UCSD-AML1 (cell line): ENCODE measurements around the gene HPS1.

Source experiments
- DNase-seq: peaks from one replicate; lab custom pipeline; 2025; ENCODE audit not compliant: unreplicated experiment; lab: John Stamatoyannopoulos, UW

HPS1 gene

DNA sequence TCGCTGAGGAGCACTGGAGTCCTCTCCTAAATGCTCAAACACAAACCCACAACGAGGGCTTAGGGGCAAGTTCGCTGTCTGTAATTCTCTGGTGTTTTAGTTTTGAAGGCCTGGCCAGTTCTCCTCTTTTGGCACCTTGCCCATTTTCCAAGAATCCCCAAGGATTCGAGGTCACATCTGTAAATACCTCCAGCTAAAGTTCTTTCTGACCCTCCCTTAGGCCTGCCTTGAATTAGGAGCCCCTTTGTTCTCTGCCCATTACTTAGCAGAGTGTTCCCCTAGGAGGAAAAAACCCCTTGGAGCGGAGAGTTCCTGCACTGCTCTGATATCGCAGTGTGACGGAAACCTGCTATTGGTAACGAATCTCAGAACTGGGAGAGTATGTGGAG, 31.0 kb downstream of the HPS1 start:
- DNase-seq = no peak

DNA sequence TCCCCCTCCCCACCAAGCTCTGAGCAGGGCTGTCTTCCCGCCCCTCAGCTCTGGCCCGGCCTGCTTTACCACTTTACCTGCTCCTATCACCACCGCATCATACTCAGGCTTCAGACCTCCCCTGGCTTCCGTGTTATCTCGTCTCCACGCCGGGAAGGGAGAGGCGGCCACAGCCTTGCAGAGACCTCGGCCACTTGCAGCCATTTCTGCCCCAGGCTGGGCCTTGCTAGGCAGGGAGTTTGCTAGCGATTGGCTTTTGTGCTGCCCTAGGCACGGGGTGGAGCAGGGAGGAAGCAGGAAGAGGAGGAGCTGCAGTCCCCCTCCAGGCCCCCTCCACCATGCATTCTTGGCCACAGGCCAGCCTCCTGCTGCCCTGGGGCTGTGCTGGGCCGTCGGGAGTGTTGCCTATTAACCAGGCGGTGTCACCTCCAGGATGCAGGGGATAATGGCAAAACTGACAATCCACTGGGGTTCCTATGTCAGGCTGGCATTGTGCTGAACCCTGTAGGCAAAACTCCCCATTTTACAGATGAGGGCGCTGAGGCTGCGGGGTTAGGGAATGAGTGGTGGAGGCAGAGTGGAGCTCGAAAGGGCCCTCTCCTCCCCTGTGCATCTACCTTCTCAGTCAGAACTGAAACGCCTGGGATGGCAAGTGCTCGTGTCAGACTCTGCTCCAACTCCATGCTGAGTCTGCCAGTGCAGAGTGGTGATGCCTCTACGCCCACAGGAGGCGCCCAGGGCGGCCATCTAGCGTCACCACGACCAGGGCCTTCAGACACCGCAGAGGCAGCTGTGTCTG, 31.6 kb downstream of the HPS1 start, which contains the start of gene PYROXD2:
Gene PYROXD2 (minus strand): TSS at position 251 of the 799 bp plus-strand sequence. CDS start 47 bp downstream, at position 204.
- peak; percentile 57 for DNase-seq

DNA sequence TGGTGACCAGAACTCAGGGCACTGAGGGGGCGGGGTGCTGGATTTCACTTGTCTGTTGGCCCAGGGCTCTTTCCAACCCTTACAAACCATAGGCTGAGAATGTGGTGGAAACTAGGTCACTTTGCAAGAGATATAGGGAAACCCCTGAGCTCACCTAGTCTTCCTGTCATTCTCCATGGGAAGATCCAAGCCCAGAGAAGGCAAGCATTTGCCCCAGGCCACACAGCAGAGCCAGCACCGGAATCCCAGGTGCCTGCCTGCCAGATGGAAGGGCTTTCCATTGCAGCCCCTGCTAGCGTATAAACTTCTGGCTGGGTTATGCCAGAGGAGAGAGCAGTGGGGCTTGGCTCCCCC, 32.2 kb downstream of the HPS1 start:
- no peak for DNase-seq

DNA sequence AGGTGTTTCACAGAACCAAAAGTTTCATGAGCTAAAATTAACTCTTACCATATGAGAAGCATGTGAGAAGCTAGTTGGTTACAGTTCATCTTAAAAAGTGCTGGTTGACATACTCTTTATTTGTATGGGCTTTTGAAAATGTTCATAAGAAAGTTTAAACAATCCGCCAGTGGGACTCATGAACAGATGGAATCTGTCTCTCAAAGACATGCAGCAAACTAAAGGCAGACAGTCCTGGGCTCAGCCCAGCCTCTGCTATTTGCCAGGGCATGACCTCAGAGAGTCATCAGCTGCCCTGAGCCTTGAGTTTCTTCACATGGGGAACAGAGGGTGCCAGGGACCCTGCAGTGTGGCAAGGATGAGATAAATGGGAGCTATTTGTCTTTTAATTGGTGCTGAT, 35.0 kb downstream of the HPS1 start:
- DNase-seq = no peak

DNA sequence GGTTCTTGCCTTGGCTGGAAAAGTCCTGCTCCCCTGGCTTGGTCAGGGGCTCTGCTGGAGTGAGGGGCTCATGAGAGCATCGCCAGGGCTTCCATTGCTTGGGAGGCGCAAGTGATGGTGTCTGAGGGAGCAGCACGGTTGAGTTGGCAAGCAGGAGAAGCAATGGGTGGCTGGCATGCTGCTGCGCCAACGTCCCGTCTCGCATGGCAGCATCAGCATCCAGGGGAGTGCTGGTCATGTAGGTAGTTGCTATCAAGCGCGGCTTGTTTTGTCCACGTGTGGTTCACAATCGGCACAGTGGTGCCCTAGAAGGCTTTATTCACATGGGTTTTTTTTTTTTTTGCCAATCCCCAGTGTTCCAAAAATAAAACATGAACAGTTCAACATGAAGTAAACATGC, 35.6 kb downstream of the HPS1 start:
- DNase-seq = no peak

DNA sequence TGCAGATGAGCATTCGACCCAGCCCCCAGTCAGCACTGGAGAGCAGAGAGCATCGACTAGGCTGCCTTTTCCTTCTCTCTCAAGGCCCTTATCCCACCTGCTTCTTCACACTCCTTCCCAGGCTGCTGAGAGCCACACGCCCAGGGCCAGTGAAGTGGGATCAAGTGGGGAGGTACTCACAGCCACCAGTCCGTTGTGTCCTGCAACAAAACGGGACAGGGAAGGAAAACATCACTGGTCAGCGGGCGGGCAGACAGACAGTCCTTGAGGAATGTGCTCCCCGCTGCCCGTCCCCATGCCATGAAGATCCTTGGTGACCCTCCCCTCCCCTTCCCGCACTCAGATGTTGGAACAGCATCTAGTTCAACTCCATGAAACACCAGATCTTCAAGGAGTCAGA, 36.0 kb downstream of the HPS1 start:
- DNase-seq = no peak

DNA sequence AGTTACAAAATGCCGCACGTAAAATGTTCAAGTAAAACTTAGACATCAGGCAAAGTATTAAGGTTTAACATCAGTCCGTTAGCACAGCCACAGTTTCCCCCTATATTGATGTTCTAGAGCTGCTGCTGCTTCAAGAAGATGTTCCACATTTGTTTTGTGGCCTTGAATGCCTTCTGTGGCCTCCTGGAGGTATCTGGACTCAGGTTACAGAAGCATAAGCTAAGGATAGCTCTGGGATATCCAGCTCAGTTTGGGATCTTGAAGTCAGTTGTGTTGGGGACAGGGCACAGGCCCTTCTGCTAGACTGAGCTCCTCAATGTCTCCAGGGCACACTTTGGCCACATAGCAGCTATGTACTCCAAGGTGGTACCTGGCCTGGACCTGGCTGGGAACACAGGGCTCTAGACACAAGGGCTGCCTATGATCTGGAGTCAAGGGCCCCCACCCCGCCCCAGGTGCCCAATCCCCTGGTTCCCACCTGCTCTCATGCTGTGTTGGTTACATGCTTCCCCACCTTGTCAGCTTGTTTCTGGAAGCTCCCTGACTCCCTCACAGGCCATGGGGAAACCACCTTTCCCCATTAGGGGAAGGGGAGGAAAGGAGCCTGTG, 36.5 kb downstream of the HPS1 start:
- DNase-seq = no peak

DNA sequence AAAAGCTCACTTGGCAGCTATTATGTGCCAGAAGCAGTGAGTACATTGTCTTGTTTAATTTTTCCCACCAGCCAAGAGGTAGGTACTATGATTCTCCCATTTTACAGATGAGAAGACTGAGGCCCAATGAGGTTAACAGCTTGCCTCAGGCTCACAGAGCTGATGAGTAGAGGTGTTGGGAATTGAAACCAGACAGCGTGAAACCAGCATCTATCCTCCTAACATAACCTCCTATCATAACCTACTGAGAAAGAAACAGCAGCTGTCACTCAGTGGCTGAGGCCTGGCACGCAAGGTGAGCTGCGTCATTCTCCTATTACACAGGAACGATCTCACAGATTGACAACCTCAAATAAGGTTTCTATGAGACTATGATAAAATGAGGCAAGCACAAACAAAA, 37.9 kb downstream of the HPS1 start:
- no peak for DNase-seq

DNA sequence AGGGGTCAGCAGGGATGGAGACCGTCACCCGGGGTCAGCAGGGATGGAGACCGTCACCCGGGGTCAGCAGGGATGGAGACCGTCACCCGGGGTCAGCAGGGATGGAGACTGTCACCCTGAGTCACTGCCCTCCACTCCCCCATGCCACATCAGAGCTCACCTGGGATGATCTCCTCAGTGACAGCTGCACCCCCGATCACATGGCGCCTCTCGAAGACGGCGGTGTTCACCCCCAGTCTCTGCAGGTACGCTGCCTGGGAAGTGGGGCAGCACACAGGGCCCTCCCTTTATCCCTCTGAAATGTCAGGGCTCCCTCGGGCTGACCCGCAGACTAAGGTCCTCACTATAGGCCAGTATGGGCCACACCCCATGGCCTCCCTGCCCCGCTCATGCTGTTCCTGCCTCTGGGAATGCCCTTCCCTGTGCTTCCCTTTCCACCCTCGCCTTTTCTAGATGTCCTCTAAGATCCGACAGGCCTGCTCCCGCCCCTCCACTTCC, 38.9 kb downstream of the HPS1 start:
- no peak for DNase-seq

DNA sequence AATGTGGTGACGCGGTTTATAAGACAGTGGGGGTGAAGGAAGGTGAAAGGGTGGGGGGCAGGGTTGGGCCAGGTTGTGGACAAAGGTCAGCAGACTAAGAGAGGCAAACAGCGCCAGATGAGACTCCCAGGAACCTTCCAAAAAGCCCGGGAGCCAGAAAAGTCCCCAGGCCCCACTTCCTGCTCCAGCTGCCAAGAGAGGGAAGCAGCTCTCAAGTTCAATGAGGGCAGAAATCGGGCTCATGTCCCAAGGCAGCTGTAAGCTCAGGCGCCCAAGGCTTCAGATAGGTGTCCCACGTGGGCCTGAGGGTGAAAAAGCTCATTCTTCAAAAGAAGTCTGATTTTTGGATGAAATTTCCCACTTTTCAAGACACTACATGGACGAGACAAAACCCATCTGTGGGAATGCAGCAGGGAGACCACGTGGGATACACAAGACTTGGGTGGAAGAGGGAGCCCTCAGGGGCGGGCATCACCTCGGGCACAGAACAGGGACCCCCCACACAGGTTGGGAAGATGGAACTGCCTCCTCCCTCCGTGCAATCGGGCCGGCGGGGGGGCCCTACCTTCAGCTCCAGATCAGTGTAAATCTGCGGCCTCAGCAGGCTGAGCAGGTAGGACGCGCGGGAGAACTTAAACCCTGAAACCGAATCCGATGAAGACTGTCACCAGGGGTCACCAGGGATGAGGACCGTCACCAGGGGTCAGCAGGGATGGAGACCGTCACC, 39.6 kb downstream of the HPS1 start:
- DNase-seq = no peak

DNA sequence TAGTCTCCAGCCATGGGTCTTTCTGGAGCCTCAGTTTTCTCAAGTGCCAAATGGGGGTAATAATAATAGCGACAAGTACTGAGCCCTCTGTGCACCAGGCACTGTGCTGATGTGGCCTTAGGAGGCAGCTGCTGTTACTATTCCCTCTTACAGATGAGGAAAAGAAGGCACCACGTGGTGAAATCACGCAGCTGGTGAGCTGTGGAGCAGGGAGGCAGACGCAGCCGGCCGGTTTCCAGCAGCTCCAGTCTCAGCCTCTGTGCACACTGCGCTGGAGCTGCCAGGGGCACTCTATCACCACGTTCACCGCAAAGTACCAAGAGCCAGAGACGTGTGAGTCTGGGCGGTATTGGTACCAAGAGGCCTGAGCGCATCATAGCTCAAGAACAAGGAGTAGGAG, 41.3 kb downstream of the HPS1 start:
- DNase-seq = no peak

DNA sequence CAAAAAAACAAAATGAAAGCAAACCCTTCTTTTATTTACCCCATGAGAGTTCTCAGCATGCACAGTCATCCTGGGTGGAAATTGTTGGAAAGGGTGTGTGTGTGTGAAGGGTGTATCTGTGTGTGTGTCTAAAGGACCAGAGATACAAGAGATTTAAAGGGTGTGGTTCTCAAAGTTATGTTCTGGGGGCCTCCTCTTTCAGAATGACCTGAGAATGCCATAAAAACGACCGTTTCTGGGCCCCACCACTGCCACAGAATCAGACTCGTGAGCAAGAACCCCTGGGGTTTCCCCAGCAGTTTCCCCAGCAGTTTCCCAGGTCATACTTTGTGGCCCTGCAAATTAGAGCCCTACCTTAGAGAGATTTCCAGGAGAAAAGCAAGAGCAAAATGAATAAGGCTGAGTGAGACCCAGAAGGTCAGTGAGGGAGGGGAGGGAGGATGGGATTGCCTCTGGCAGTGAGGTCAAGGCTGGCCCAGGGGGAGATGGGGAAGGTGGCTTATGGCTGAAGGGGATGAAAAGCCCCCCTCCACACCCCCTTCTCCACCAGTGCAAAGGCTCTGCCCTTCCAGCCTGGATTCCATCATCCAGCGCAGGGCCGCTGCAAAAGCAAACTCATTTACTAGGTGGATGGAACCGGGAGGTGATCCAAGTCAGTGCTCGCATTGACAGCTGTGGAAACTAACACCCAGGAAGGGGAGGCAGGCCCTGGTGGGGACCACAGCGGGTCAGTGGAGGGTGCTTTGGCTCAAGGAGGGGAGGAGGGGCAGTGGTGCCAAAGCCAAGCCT, 42.0 kb downstream of the HPS1 start:
- DNase-seq = no peak

DNA sequence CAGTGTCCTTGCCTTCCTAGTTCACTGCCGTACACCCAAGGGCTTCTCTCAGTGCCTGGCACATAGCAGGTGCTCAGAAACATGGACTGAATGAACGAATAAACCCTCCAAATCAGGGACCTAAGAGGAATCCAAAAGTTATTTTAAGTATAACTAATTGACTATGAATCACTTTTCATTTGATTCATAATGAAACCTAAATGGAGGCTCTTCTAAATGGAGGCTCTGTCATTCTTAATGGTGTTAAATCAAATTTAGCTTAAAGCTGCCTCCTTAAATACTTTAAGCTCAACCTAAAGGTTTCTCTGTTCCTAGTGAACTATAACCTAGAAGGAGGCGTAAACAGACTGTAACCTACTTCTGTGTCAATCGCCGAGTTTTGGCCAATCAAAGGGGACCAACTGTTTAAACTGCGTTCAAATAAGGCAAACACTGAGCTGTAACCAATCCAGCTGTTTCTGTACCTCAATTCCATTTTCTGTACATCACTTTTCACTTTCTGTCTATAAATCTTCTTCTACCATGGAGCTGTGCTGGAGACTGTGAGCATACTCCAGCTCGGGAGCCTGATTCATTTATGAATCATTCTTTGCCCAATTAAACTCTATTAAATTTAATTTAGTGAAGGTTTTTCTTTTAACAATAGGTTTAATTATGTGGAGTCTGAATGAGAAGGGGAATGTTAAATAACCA, 42.8 kb downstream of the HPS1 start:
- DNase-seq = no peak

DNA sequence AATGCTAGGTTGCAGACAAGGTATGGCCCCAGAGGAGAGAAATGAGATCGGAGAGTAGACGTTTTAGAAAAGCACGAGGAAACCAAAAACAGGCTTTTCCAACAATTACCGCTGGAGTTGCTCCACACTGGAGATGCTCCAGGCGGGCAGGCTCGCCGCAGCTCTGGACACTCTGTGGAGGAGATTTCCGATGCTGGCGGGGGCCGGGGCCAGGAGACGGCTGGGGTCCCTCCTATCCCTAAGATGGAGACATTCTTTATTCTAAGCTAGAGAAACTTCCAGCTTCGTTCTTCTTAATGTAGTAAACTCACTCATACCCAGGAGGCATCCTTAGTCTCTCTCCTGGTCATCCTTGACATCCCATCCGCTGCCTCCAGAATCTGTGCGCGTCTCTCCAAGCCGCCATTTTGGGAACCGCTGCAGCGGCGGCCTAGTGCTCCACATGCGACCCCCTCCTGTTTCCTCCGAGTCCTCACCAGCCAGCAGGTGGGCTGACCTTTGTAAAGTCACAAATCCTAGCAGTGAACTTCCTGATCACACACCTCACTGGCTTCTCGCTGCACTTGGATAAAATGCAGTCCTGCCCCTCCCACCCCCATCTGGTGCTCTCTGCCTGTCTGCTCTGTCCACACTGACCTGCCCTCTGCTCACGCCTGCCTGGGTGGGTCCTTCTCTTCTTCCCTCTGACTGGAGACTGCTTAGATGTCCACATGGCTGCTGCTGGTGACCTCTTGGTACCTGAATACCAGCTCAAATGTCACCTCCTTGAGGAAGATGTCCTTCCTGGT, 43.6 kb downstream of the HPS1 start:
- no peak for DNase-seq

DNA sequence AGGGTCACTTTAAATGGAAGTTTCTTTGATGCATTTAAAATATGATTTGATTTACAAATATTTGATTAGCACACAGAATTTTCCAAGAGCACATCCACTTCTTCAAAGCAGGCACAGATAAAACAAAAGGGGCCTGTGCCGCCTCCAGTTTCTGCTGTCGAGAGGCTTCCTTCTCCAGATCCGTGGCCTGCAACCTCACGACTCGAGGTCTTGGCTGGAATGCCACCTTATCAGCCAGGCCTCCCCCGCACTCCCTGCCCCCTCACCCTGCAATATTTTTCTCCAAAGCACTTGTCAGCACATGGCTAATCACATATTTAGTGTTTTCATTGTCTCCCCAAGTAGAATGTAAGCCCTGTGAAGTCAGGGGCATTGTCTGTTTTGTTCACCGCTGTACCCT, 44.3 kb downstream of the HPS1 start:
- no peak for DNase-seq

DNA sequence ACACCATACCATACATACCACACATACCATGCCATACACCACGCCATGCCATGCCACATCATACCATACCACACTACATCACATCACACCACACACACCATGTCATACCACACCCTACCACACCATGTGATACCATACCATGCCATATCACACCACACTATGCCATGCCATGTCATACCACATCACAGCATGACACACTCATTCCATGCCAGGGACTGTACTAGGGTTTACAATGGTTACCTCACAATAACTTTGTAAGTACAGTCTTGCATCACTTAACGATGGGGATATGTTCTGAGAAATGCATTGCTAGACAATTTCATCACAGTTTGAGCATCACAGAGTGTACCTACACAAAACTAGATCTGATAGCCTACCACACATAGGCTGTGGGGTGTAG, 46.3 kb downstream of the HPS1 start:
- DNase-seq = no peak

DNA sequence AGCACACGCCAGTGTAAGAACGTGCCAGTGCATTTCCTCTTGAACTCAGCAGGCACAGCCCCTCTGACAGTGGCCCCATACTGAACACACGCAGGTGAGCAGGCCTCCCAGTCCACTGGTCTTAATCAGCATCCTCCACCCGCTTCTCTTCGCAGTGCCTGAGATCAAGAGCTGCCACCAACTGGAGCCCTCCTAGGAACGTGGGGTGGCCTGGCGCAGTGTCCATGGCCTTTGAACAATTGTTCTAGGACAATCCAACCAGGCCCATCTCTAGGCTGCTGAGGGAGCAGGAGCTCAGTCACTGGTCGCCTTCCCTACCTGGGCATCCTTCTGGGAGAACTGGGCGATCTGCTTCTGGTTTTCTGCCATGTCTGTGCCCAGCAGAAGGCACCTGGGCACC, 47.0 kb downstream of the HPS1 start:
- DNase-seq = no peak

DNA sequence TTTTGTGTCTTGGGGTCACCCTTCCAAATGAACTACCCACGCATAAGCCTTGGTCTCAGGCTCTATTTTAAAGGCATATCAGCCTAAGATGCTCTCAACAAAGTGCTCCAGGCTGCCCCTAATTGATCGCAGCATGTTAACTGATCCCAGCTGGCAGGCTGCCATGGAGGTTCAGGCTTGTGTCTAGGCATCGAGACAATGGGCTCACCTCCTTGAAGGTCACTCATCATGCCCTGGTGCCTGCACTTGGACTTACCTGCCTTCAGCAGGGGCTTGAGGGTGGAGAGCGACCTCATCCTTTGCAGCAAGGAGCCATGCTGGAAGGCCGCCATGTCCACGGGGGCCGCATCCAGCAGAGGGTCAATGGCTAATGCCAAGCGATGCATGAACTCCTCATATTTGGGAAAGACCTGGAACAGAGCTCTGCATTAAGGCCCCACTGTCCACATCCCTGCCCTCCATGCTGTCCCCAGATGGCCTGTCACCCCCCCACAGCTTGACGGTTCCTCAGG, 49.6 kb downstream of the HPS1 start:
- no peak for DNase-seq
